ENCODE measurements around the gene IKZF2.

Gene IKZF2

GRCh38 chr2:213152065-213152794, 818 bp upstream of the IKZF2 start:
- peak; percentile 41 to 45 for DNase-seq

GRCh38 chr2:213150315-213151097, 906 bp downstream of the IKZF2 start:
- DNase-seq: no peak

GRCh38 chr2:213149949-213150314, 1.5 kb downstream of the IKZF2 start:
- DNase-seq: no peak

GRCh38 chr2:213149294-213149875, 2.0 kb downstream of the IKZF2 start:
- no peak for DNase-seq

- DNase-seq: no peak
Observed at GRCh38 chr2:213148572-213149261, 2.7 kb downstream of the IKZF2 start.

GRCh38 chr2:213147538-213147937, 3.9 kb downstream of the IKZF2 start:
- no peak for DNase-seq

GRCh38 chr2:213145715-213146242, 5.6 kb downstream of the IKZF2 start:
- DNase-seq: no peak

GRCh38 chr2:213137064-213137463, 14.3 kb downstream of the IKZF2 start:
- no peak for DNase-seq

GRCh38 chr2:213129311-213129710, 22.1 kb downstream of the IKZF2 start:
- DNase-seq: no peak

GRCh38 chr2:213125646-213126347, 25.6 kb downstream of the IKZF2 start:
- DNase-seq: no peak

- no peak for DNase-seq
Observed at GRCh38 chr2:213122725-213123124, 28.7 kb downstream of the IKZF2 start.

GRCh38 chr2:213121690-213122089, 29.7 kb downstream of the IKZF2 start:
- DNase-seq: no peak

- no peak for DNase-seq
Observed at GRCh38 chr2:213119061-213119809, 32.2 kb downstream of the IKZF2 start.

- DNase-seq: no peak
Observed at GRCh38 chr2:213108308-213108707, 43.1 kb downstream of the IKZF2 start.

GRCh38 chr2:213107728-213108127, 43.7 kb downstream of the IKZF2 start:
- DNase-seq: no peak

GRCh38 chr2:213105212-213105611, 46.2 kb downstream of the IKZF2 start:
- no peak for DNase-seq

GRCh38 chr2:213104903-213105202, 46.6 kb downstream of the IKZF2 start:
- no peak for DNase-seq

GRCh38 chr2:213104092-213104902, 47.1 kb downstream of the IKZF2 start:
- DNase-seq: no peak

- no peak for DNase-seq
Observed at GRCh38 chr2:213101692-213102460, 49.5 kb downstream of the IKZF2 start.

- DNase-seq: no peak
Observed at GRCh38 chr2:213101109-213101508, 50.3 kb downstream of the IKZF2 start.

All from NCI-H1930 (cell line).